Stimulated activated CD8-positive, alpha-beta memory T cell treated with anti-CD3 and anti-CD28 coated beads, Interleukin-7, amount 100 ng/mL, for 4 hours (primary cell): ENCODE results near the gene PARP11.

Source experiments
- DNase-seq, 2 donors: peaks; one replicate each; pipeline ENCODE4 v3.0.0-alpha.2; 2020; ENCODE audit warnings: low read depth in 2 of 2

PARP11 gene

GRCh38 chr12:3872800-3873636, at the start of gene PARP11:
PARP11 (minus strand) TSS chr12:3873399; CDS start chr12:3873229, 170 bp downstream.
- DNase-seq, result peak; percentile 95 to 96

DNA sequence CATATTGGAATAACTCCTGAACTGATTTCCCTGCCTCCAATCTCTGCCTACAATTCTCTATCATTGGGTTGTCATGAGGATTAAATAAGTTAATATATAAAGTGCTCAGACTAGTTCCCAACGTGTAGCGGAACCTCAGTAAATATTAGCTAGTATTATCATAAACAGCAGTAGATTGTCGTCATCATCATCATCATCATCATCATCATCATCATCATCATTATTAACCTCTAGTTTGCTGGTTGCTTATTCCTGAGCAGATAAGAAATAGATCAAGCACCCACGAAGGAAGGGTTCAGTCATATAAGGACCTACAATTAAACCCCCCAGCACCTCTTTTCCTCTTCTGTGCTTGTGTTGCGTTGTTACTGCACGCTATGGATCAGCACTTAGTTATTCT, 48.8 kb upstream of the PARP11 start:
- no peak for DNase-seq

GRCh38 chr12:3921526-3921925, 48.3 kb upstream of the PARP11 start:
- no peak for DNase-seq

DNA sequence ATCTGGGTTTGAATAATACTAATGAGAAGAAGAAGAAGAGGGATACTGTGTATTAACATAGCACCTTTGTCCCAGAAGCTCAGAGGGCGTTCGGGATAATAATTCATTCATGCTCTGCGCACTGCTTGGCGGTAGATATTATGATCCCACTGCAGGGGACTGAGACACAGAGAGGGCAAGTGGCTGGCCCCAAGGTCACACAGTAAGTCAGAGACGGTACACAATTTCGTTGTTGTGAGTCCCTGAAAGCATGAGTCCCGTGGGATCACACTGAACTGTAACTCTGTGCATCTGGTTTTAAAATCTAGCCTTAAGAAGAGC, 47.9 kb upstream of the PARP11 start:
- no peak for DNase-seq

DNA sequence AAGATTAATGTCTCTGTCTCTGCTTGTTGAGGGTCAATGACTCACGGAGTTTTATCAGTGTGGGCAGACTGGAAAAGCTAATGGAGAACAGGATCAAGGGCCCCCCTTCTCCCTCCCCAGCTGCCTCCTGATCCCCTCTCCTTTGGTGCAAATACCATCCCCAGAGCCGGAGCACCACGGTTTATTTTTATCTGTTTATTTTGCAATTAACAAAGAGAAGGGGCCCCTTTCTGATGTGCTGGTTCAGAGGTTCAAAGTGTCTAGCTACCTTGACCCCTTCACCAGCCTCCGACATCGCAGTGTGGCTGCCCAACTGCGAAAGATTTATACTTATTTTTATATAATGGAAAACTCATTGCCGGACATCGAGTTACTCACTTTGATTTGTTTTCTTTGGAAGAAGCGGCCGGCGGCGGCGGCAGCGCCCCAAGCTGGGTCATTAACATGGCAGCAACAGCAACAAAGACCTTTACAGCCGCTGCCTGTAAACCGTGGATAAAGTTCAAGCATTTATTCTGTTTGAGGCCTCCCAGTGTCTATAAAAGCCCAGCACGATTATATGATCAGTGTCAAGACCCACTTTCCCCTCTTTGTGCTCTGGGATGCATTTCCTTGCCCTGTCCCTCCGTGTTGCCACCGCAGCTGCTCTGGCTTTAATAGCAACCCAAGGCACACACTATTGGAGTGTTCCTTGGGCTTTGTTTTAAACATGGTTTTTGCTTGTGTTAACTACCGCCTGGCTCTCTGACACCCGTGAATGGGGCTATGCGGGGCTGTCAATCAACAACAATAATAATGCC, 47.4 kb upstream of the PARP11 start:
- DNase-seq, result no peak

DNA sequence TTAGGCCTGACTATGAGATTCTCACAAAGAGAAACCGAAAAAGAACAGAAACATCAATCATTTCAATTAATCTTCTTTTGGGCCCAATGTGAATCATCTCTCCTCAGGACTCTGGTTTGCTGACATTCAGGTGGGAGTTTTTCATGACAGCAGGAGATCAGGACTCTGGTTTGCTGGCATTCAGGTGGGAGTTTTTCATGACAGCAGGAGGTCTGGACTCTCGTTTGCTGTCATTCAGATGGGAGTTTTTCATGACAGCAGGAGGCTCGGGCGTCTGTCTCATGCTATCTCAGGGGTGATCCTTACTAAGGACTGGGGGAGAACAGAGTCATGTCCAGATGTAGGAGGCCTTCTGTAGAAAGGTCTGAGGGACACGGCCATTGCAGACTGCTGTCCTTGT, 40.1 kb upstream of the PARP11 start:
- no peak for DNase-seq

- no peak for DNase-seq
Observed at GRCh38 chr12:3912863-3913262, 39.7 kb upstream of the PARP11 start.

- DNase-seq, result no peak
Observed at GRCh38 chr12:3911409-3911808, 38.2 kb upstream of the PARP11 start.

GRCh38 chr12:3905664-3906063, 32.5 kb upstream of the PARP11 start:
- DNase-seq, result no peak

GRCh38 chr12:3904999-3905398, 31.8 kb upstream of the PARP11 start:
- DNase-seq, result no peak

GRCh38 chr12:3902921-3903320, 29.7 kb upstream of the PARP11 start:
- no peak for DNase-seq

DNA sequence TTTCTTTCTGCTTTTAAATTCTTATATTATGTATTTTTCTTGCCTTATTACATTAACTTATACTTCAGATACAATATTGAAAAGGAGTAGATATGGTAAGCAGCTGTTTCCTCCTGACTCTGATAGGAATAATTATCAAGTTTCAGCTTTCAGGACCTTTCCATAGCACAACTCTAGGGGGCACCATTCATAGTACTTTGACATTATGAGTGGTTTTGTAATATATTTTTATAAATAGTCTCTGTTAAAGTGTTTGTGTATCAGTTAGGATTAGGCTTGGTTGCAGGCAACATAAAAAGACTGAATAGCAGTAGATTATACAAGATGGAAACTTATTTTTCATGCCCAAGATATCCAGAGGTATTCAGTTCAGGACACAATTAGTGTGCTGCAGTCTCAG, 27.9 kb upstream of the PARP11 start:
- no peak for DNase-seq

GRCh38 chr12:3898756-3899155, 25.6 kb upstream of the PARP11 start:
- no peak for DNase-seq

DNA sequence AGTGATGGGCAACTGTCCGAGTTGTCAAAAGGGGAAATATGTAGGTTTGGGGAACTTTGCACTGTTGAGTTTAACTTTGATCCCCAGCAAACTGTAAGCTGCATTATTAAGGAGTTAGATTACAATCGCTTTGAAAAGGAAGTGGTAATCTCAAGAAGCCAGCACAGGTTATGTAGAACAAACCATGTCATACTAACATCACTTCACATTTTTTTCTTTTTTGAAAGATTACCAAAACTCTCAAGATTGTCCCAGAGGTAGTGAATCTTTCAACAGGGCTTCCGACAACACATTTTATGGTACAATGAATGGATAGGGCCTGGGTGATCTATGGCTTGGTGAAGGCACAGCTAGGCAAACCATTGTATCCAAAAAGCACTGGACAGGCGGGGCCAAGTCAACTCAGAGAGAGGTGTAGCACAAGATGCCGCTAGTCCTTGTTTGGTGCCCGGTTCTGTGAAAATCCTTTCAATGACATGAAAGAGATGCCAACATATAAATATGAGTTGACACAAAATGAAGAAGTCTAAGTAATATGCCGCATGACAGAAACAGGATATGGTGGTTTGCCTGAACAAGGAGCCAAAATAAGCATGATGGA, 24.3 kb upstream of the PARP11 start:
- no peak for DNase-seq

- DNase-seq, result no peak
Observed at GRCh38 chr12:3896801-3897351, 23.7 kb upstream of the PARP11 start.

GRCh38 chr12:3896356-3896755, 23.2 kb upstream of the PARP11 start:
- no peak for DNase-seq

- no peak for DNase-seq
Observed at GRCh38 chr12:3892631-3893030, 19.4 kb upstream of the PARP11 start.

GRCh38 chr12:3891201-3891600, 18.0 kb upstream of the PARP11 start:
- no peak for DNase-seq

GRCh38 chr12:3888659-3889058, 15.5 kb upstream of the PARP11 start:
- no peak for DNase-seq

GRCh38 chr12:3885277-3886094, 12.3 kb upstream of the PARP11 start:
- peak in 1 of 2 donors; percentile 26 for DNase-seq

DNA sequence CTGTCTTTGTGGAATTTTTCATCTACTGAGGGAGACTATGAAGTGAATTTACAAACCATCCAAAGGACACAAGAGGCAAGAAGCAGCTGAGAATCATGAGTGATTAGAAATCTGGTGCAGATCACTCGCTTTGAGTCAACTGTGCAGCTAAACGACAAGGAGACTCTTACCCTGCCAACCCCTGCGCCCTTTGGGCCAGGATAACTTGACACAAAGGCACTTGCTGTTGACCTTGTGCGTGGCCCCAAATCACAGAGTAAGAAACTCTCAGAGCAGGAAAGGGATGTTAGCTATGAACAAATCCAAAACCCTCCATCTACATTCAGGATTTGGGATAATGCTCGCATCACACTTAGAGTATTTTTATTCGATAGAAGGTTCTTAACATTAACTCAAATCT, 11.5 kb upstream of the PARP11 start:
- no peak for DNase-seq
